HepG2 (cell line): Measurements from ENCODE around the gene C2. TPM values are rescaled to one million over a fixed set of nuclear protein-coding genes. Genes with fewer than 3 reads are reported as not detected.

Source experiments
- ATF7-NPFF ChIP-seq: sonication (generic); formaldehyde crosslinking; IDR thresholded peaks from 2 replicates; pipeline ENCODE4 v1.8.1; 2023; ENCODE audit warnings: mild to moderate bottlenecking, low read depth, missing genetic modification reagents, moderate library complexity
- CEBPB ChIP-seq: IDR thresholded peaks from 2 replicates; pipeline ENCODE4 v1.6.1; 2011; ENCODE audit warnings: low read depth, low read length, improper control_type of control experiment, borderline replicate concordance
- FOSL2 ChIP-seq: sonication (generic); formaldehyde crosslinking; IDR thresholded peaks from 2 replicates; pipeline ENCODE4 v1.4.0; 2020; ENCODE audit warnings: missing genetic modification reagents
- FOXO1 ChIP-seq: sonication (generic); formaldehyde crosslinking; IDR thresholded peaks from 2 replicates; pipeline ENCODE4 v1.4.0; 2020; ENCODE audit warnings: missing genetic modification reagents
- GATAD2A ChIP-seq: IDR thresholded peaks from 2 replicates; pipeline ENCODE4 v1.6.1; 2016
- GMEB2 ChIP-seq: IDR thresholded peaks from 2 replicates; pipeline ENCODE4 v1.6.1; 2016; ENCODE audit warnings: missing biosample characterization, missing genetic modification reagents, low read depth
- HBP1 ChIP-seq: IDR thresholded peaks from 2 replicates; pipeline ENCODE4 v1.6.1; 2016; ENCODE audit warnings: low read depth, control low read depth
- KAT8 ChIP-seq: IDR thresholded peaks from 2 replicates; pipeline ENCODE4 v1.6.1; 2016; ENCODE audit warnings: missing genetic modification reagents, missing compliant biosample characterization
- KLF16 ChIP-seq, 2 experiments: sonication (generic) in 1 of 2; formaldehyde crosslinking in 1 of 2; IDR thresholded peaks; 2 replicates each; pipeline versions ENCODE4 v1.6.1 to v1.8.0; 2016 to 2023; ENCODE audit warnings: missing genetic modification reagents in 2 of 2, missing compliant biosample characterization in 1 of 2
- NFATC3 ChIP-seq: sonication (generic); formaldehyde crosslinking; IDR thresholded peaks from 2 replicates; pipeline ENCODE4 v1.5.1; 2020; ENCODE audit warnings: mild to moderate bottlenecking, missing genetic modification reagents
- NFKB2 ChIP-seq: sonication (generic); formaldehyde crosslinking; IDR thresholded peaks from 2 replicates; pipeline ENCODE4 v1.4.0; 2020; ENCODE audit warnings: missing genetic modification reagents, borderline replicate concordance
- NR2F6 ChIP-seq, 2 experiments: IDR thresholded peaks; 2 replicates each; pipeline ENCODE4 v1.6.1; 2016; ENCODE audit warnings: antibody characterized with exemption in 1 of 2, mild to moderate bottlenecking in 1 of 2
- PBX3 ChIP-seq: sonication (generic); formaldehyde crosslinking; IDR thresholded peaks from 2 replicates; pipeline ENCODE4 v1.8.1; 2023; ENCODE audit warnings: missing genetic modification reagents, inconsistent platforms, borderline replicate concordance
- RXRB ChIP-seq: IDR thresholded peaks from 2 replicates; pipeline ENCODE4 v1.6.1; 2016; ENCODE audit warnings: borderline replicate concordance, missing genetic modification reagents, missing compliant biosample characterization
- SIX1 ChIP-seq: sonication (generic); formaldehyde crosslinking; IDR thresholded peaks from 2 replicates; pipeline ENCODE4 v1.4.0; 2020; ENCODE audit warnings: missing genetic modification reagents, borderline replicate concordance
- SOX13 ChIP-seq, 3 experiments: fragments of 450-650 bp in 1 of 3; sonication (generic) in 1 of 3; formaldehyde crosslinking in 1 of 3; IDR thresholded peaks in 2 of 3; conservative IDR thresholded peaks in 1 of 3; 2 replicates each; pipeline versions ENCODE4 v1.5.0 to v1.6.1; 2016 to 2020; ENCODE audit warnings: antibody characterized with exemption in 1 of 3, mild to moderate bottlenecking in 1 of 3, missing compliant biosample characterization in 1 of 3, missing genetic modification reagents in 1 of 3, moderate library complexity in 1 of 3
- TFDP2 ChIP-seq: sonication (generic); formaldehyde crosslinking; IDR thresholded peaks from 2 replicates; pipeline ENCODE4 v1.4.0; 2020; ENCODE audit warnings: missing genetic modification reagents
- ZBTB25 ChIP-seq: IDR thresholded peaks from 2 replicates; pipeline ENCODE4 v1.6.1; 2018; ENCODE audit warnings: missing genetic modification reagents
- ZNF180 ChIP-seq: sonication (generic); formaldehyde crosslinking; IDR thresholded peaks from 2 replicates; pipeline ENCODE4 v1.4.0; 2020; ENCODE audit warnings: low read depth, missing genetic modification reagents, borderline replicate concordance
- ZNF235 ChIP-seq: sonication (generic); formaldehyde crosslinking; IDR thresholded peaks from 2 replicates; pipeline ENCODE4 v1.8.1; 2023; ENCODE audit warnings: mild to moderate bottlenecking, missing genetic modification reagents, borderline replicate concordance
- ZNF251 ChIP-seq: sonication (generic); formaldehyde crosslinking; IDR thresholded peaks from 2 replicates; pipeline ENCODE4 v1.9.0; 2021; ENCODE audit warnings: mild to moderate bottlenecking, missing genetic modification reagents
- ZNF547 ChIP-seq: sonication (generic); formaldehyde crosslinking; IDR thresholded peaks from 2 replicates; pipeline ENCODE4 v1.5.1; 2020; ENCODE audit warnings: mild to moderate bottlenecking, missing genetic modification reagents
- ZNF558 ChIP-seq: sonication (generic); formaldehyde crosslinking; IDR thresholded peaks from 2 replicates; pipeline ENCODE4 v1.9.0; 2022; ENCODE audit warnings: mild to moderate bottlenecking, missing genetic modification reagents, borderline replicate concordance
- ZNF749 ChIP-seq: sonication (generic); formaldehyde crosslinking; IDR thresholded peaks from 2 replicates; pipeline ENCODE4 v1.8.0; 2022; ENCODE audit warnings: mild to moderate bottlenecking, missing genetic modification reagents, moderate library complexity, borderline replicate concordance
- ZNF792 ChIP-seq: IDR thresholded peaks from 2 replicates; pipeline ENCODE4 v1.6.1; 2016
- polyA plus RNA-seq, 8 experiments: library from polyadenylated mRNA; depleted of rRNA in 3 of 8; stranded (reverse) in 7 of 8; unstranded in 1 of 8; fragments of >200 nt; fragmentation: Illumina TruSeq in 4 of 8; extraction: Trizol in 4 of 8; gene quantifications; 2 replicates each; pipeline versions ENCODE4 v1.2.1 to v1.2.3, GENCODE V29; 2011 to 2016; ENCODE audit warnings: low read depth in 4 of 8, missing spikeins in 1 of 8, mixed read lengths in 1 of 8; ENCODE audit not compliant: insufficient read depth in 1 of 8
- total RNA-seq, 5 experiments: library from RNA; depleted of rRNA; stranded (reverse); fragments of >200 nt; fragmentation: Illumina TruSeq; extraction: Trizol; gene quantifications; 2 replicates each; pipeline ENCODE4 v1.2.3, GENCODE V29; 2016; ENCODE audit warnings: low read depth in 1 of 5

The C2 gene
- total and polyA plus RNA-seq, 2 of the 13 experiments (the other 11 are each of a cell fraction or from before 2014, with no cell fraction given): 165 to 307 TPM

GRCh38 chr6:31946370-31946885, 18.9 kb downstream of the C2 start (continued):
- TF ChIP-seq TFDP2 (CRISPR knock-in tag): peak; percentile 9; the same call in 1 of the 2 replicates
- TF ChIP-seq ZNF792: 0 out of 2 replicates have a peak, but pooled peaks have one; percentile 19
- no peak for TF ChIP-seq NFKB2
- TF ChIP-seq CEBPB: no peak
- TF ChIP-seq ZNF251 (CRISPR knock-in tag): no peak
- TF ChIP-seq KAT8: no peak
- TF ChIP-seq ZBTB25 (CRISPR knock-in tag): no peak
- TF ChIP-seq PBX3 (CRISPR knock-in tag): no peak
- TF ChIP-seq GMEB2 (CRISPR knock-in tag): no peak
- no peak for TF ChIP-seq HBP1 (CRISPR knock-in tag)
- no peak for TF ChIP-seq KLF16 (CRISPR knock-in tag; IDR thresholded peaks at IDR 0.05)
- TF ChIP-seq ZNF749 (CRISPR knock-in tag): no peak
- no peak for TF ChIP-seq FOXO1
- TF ChIP-seq GATAD2A: no peak
- TF ChIP-seq ZNF558 (CRISPR knock-in tag): 0 out of 2 replicates have a peak, but pooled peaks have one; percentile 79
- TF ChIP-seq SIX1 (CRISPR knock-in tag): no peak
- TF ChIP-seq ATF7-NPFF (CRISPR knock-in tag): 0 out of 2 replicates have a peak, but pooled peaks have one; percentile 18
- TF ChIP-seq SOX13 (IDR thresholded peaks at IDR 0.05): no peak
- no peak for TF ChIP-seq SOX13 (CRISPR knock-in tag; conservative IDR thresholded peaks at IDR 0.05 in 1 of 2, IDR thresholded peaks at IDR 0.05 in 1 of 2)
- TF ChIP-seq FOSL2 (CRISPR knock-in tag): peak; percentile 6; the same call in 1 of the 2 replicates
- TF ChIP-seq NFATC3 (CRISPR knock-in tag): no peak
- no peak for TF ChIP-seq ZNF180
- no peak for TF ChIP-seq ZNF547 (CRISPR knock-in tag)
- no peak for TF ChIP-seq RXRB (CRISPR knock-in tag)
- no peak for TF ChIP-seq NR2F6 (IDR thresholded peaks at IDR 0.05)
- no peak for TF ChIP-seq NR2F6 (CRISPR knock-in tag; IDR thresholded peaks at IDR 0.05)
- peak; percentile 58; the same call in 1 of the 2 replicates for TF ChIP-seq ZNF235
